ENCODE measurements around the gene NR5A2.

NR5A2 gene

GRCh38 chr1:200162877-200163276 lies 135.4 kb downstream of the NR5A2 start:
- H4K20me1 ChIP-seq (ENCODE audit: insufficient read depth, low read length, poor library complexity, severe bottlenecking): no peaks in the 10 kb centered on the region
- H3K4me1 ChIP-seq (ENCODE audit: insufficient read depth, low read length, poor library complexity, severe bottlenecking): peaks cover 8% of the 10 kb centered on the region
- TF ChIP-seq EZH2phosphoT487 (IDR thresholded peaks at IDR 0.05; ENCODE audit: borderline replicate concordance) (no peak), CTCF (conservative IDR thresholded peaks at IDR 0.05; ENCODE audit: low read length) (no peak)
- H3K9me3 ChIP-seq (ENCODE audit: insufficient read depth, low read depth, low read length): no peaks in the 10 kb centered on the region
- no peak overlapping the region for H3K4me3 ChIP-seq (ENCODE audit: low read length, poor library complexity, severe bottlenecking)
- H2AFZ ChIP-seq (ENCODE audit: low read length): no peak overlapping the region
- no peaks in the 10 kb centered on the region for H3K79me2 ChIP-seq (ENCODE audit: insufficient read depth, low read length)
- H3K36me3 ChIP-seq (ENCODE audit: insufficient read depth, low read length): no peaks in the 10 kb centered on the region
- H3F3A ChIP-seq (ENCODE audit: low read depth): no peaks in the 10 kb centered on the region
- no peaks in the 10 kb centered on the region for H3K9me2 ChIP-seq (replicated peaks; ENCODE audit: low read depth, low read length)
- H3K27me3 ChIP-seq (ENCODE audit: insufficient read depth, low read length, poor library complexity, severe bottlenecking): no peaks in the 10 kb centered on the region
- H3K4me2 ChIP-seq (ENCODE audit: low read depth, low read length, poor library complexity, severe bottlenecking): no peak overlapping the region
- H3K9ac ChIP-seq (ENCODE audit: low read depth, low read length, poor library complexity, severe bottlenecking): no peak overlapping the region

- Histone ChIP-seq H3K4me3 (ENCODE audit: low read length, poor library complexity, severe bottlenecking) (no peak overlapping the region), H3K27me3 (ENCODE audit: insufficient read depth, low read length, poor library complexity, severe bottlenecking) (no peaks in the 10 kb centered on the region), H3K4me2 (ENCODE audit: low read depth, low read length, poor library complexity, severe bottlenecking) (no peak overlapping the region), H3K79me2 (ENCODE audit: insufficient read depth, low read length) (no peaks in the 10 kb centered on the region), H3K36me3 (ENCODE audit: insufficient read depth, low read length) (no peaks in the 10 kb centered on the region), H3K4me1 (ENCODE audit: insufficient read depth, low read length, poor library complexity, severe bottlenecking) (no peaks in the 10 kb centered on the region), H3K9me2 (replicated peaks; ENCODE audit: low read depth, low read length) (no peaks in the 10 kb centered on the region), H4K20me1 (ENCODE audit: insufficient read depth, low read length, poor library complexity, severe bottlenecking) (no peaks in the 10 kb centered on the region), H3K9me3 (ENCODE audit: insufficient read depth, low read depth, low read length) (no peaks in the 10 kb centered on the region), H3F3A (ENCODE audit: low read depth) (no peaks in the 10 kb centered on the region), H3K9ac (ENCODE audit: low read depth, low read length, poor library complexity, severe bottlenecking) (no peak overlapping the region), H2AFZ (ENCODE audit: low read length) (no peak overlapping the region)
- TF ChIP-seq EZH2phosphoT487 (IDR thresholded peaks at IDR 0.05; ENCODE audit: borderline replicate concordance) (no peak), CTCF (conservative IDR thresholded peaks at IDR 0.05; ENCODE audit: low read length) (no peak)
Observed at GRCh38 chr1:200163911-200164310, 136.4 kb downstream of the NR5A2 start.

GRCh38 chr1:200165493-200166220 lies 138.1 kb downstream of the NR5A2 start:
- no peaks in the 10 kb centered on the region for H3K36me3 ChIP-seq (ENCODE audit: insufficient read depth, low read length)
- TF ChIP-seq EZH2phosphoT487 (IDR thresholded peaks at IDR 0.05; ENCODE audit: borderline replicate concordance) (no peak), CTCF (conservative IDR thresholded peaks at IDR 0.05; ENCODE audit: low read length) (no peak)
- no peak overlapping the region for H3K4me2 ChIP-seq (ENCODE audit: low read depth, low read length, poor library complexity, severe bottlenecking)
- no peaks in the 10 kb centered on the region for H4K20me1 ChIP-seq (ENCODE audit: insufficient read depth, low read length, poor library complexity, severe bottlenecking)
- H2AFZ ChIP-seq (ENCODE audit: low read length): no peak overlapping the region
- no peaks in the 10 kb centered on the region for H3K27me3 ChIP-seq (ENCODE audit: insufficient read depth, low read length, poor library complexity, severe bottlenecking)
- no peak overlapping the region for H3K9ac ChIP-seq (ENCODE audit: low read depth, low read length, poor library complexity, severe bottlenecking)
- no peaks in the 10 kb centered on the region for H3K9me2 ChIP-seq (replicated peaks; ENCODE audit: low read depth, low read length)
- no peaks in the 10 kb centered on the region for H3K9me3 ChIP-seq (ENCODE audit: insufficient read depth, low read depth, low read length)
- H3K79me2 ChIP-seq (ENCODE audit: insufficient read depth, low read length): no peaks in the 10 kb centered on the region
- H3K4me1 ChIP-seq (ENCODE audit: insufficient read depth, low read length, poor library complexity, severe bottlenecking): no peaks in the 10 kb centered on the region
- no peaks in the 10 kb centered on the region for H3F3A ChIP-seq (ENCODE audit: low read depth)
- no peak overlapping the region for H3K4me3 ChIP-seq (ENCODE audit: low read length, poor library complexity, severe bottlenecking)
